H9 (cell line): Measurements from ENCODE around the gene NOS1AP. TPM values are rescaled to one million over a fixed set of nuclear protein-coding genes. Genes with fewer than 3 reads are reported as not detected.

Experiments used
- DNase-seq: peaks from one replicate; pipeline ENCODE4 v3.0.0-alpha.2; 2017
- H2AFZ ChIP-seq: one replicate; pipeline ENCODE4 v1.6.1; 2013; ENCODE audit warnings: mild to moderate bottlenecking, low read length, control low read depth, moderate library complexity
- H2AK5ac ChIP-seq: 2 replicates; pipeline ENCODE4 v1.6.1; 2013; ENCODE audit warnings: low read length, control low read depth, mixed read lengths; ENCODE audit not compliant: insufficient read length
- H2BK120ac ChIP-seq: one replicate; pipeline ENCODE4 v1.6.1; 2013; ENCODE audit warnings: low read depth, mild to moderate bottlenecking, low read length, control low read depth, inconsistent platforms; ENCODE audit not compliant: poor library complexity, severe bottlenecking
- H2BK12ac ChIP-seq: 2 replicates; pipeline ENCODE4 v1.6.1; 2013; ENCODE audit warnings: low read length, control low read depth, mixed read lengths, low read depth; ENCODE audit not compliant: insufficient read length
- H2BK15ac ChIP-seq: 2 replicates; pipeline ENCODE4 v1.6.1; 2013; ENCODE audit warnings: low read depth, low read length, control low read depth
- H2BK20ac ChIP-seq: one replicate; pipeline ENCODE4 v1.6.1; 2013; ENCODE audit warnings: low read depth, mild to moderate bottlenecking, low read length, control low read depth, inconsistent platforms; ENCODE audit not compliant: poor library complexity, severe bottlenecking
- H2BK5ac ChIP-seq: 2 replicates; pipeline ENCODE4 v1.6.1; 2013; ENCODE audit warnings: low read length, control low read depth, mixed read lengths; ENCODE audit not compliant: insufficient read length
- H3K14ac ChIP-seq: 2 replicates; pipeline ENCODE4 v1.6.1; 2013; ENCODE audit warnings: low read length, control low read depth; ENCODE audit not compliant: insufficient read depth
- H3K18ac ChIP-seq: 2 replicates; pipeline ENCODE4 v1.6.1; 2013; ENCODE audit warnings: low read depth, mild to moderate bottlenecking, mixed read lengths, low read length, control low read depth; ENCODE audit not compliant: insufficient read length
- H3K23ac ChIP-seq: 2 replicates; pipeline ENCODE4 v1.6.1; 2013; ENCODE audit warnings: low read length, control low read depth, mixed read lengths, low read depth; ENCODE audit not compliant: insufficient read length
- H3K23me2 ChIP-seq: 2 replicates; pipeline ENCODE4 v1.6.1; 2013; ENCODE audit warnings: low read depth, mild to moderate bottlenecking, mixed read lengths, low read length, control low read depth; ENCODE audit not compliant: insufficient read length, poor library complexity, severe bottlenecking
- H3K27ac ChIP-seq: 2 replicates; pipeline ENCODE4 v1.5.1; 2013; ENCODE audit warnings: low read length, control low read depth, mixed read lengths, low read depth; ENCODE audit not compliant: insufficient read length
- H3K27me3 ChIP-seq: 2 replicates; pipeline ENCODE4 v1.6.1; 2013; ENCODE audit warnings: low read length, control low read depth, inconsistent platforms; ENCODE audit not compliant: insufficient read depth
- H3K4ac ChIP-seq: 2 replicates; pipeline ENCODE4 v1.6.1; 2013; ENCODE audit warnings: low read depth, mild to moderate bottlenecking, control low read depth, inconsistent platforms, low read length, moderate library complexity
- H3K4me1 ChIP-seq: 2 replicates; pipeline ENCODE4 v1.6.1; 2013; ENCODE audit warnings: low read length, control low read depth, inconsistent platforms; ENCODE audit not compliant: insufficient read depth
- H3K4me2 ChIP-seq: 2 replicates; pipeline ENCODE4 v1.6.1; 2013; ENCODE audit warnings: low read length, control low read depth, mixed read lengths; ENCODE audit not compliant: insufficient read length, insufficient read depth
- H3K56ac ChIP-seq: 2 replicates; pipeline ENCODE4 v1.6.1; 2013; ENCODE audit warnings: low read depth, mild to moderate bottlenecking, mixed read lengths, low read length, control low read depth; ENCODE audit not compliant: insufficient read length
- H3K79me1 ChIP-seq: 2 replicates; pipeline ENCODE4 v1.6.1; 2013; ENCODE audit warnings: low read depth, mild to moderate bottlenecking, moderate library complexity, low read length, control low read depth, inconsistent platforms; ENCODE audit not compliant: insufficient read depth, poor library complexity, severe bottlenecking
- H3K79me2 ChIP-seq: 2 replicates; pipeline ENCODE4 v1.6.1; 2013; ENCODE audit warnings: low read length, control low read depth, inconsistent platforms; ENCODE audit not compliant: insufficient read depth
- H3K9ac ChIP-seq: 2 replicates; pipeline ENCODE4 v1.6.1; 2013; ENCODE audit warnings: low read length, control low read depth, mixed read lengths; ENCODE audit not compliant: insufficient read length; ENCODE audit errors: extremely low read depth
- H3K9me3 ChIP-seq: one replicate; pipeline ENCODE4 v1.6.1; 2013; ENCODE audit warnings: low read depth, low read length, inconsistent platforms; ENCODE audit not compliant: control insufficient read depth
- H3T11ph ChIP-seq: one replicate; pipeline ENCODE4 v1.6.1; 2013; ENCODE audit warnings: mild to moderate bottlenecking, low read length, control low read depth, inconsistent platforms
- H4K20me1 ChIP-seq: one replicate; pipeline ENCODE4 v1.6.1; 2013; ENCODE audit not compliant: control insufficient read depth, insufficient read length, insufficient read depth
- H4K5ac ChIP-seq: 2 replicates; pipeline ENCODE4 v1.6.1; 2013; ENCODE audit warnings: low read depth, mild to moderate bottlenecking, mixed read lengths, low read length, control low read depth; ENCODE audit not compliant: insufficient read length
- H4K8ac ChIP-seq: replicated peaks from 2 replicates; pipeline ENCODE4 v1.6.1; 2013; ENCODE audit warnings: low read length, control low read depth, mixed read lengths, low read depth; ENCODE audit not compliant: insufficient read length
- H4K91ac ChIP-seq: 2 replicates; pipeline ENCODE4 v1.6.1; 2013; ENCODE audit warnings: low read depth, mild to moderate bottlenecking, moderate library complexity, mixed read lengths, low read length, control low read depth; ENCODE audit not compliant: insufficient read length
- H3K27ac Mint-ChIP-seq, 3 experiments: 2 replicates in 2 of 3; 3 replicates in 1 of 3; pipeline ENCODE4 v1.8.0; 2020 to 2021; ENCODE audit warnings: mixed read lengths in 3 of 3, mild to moderate bottlenecking in 1 of 3, moderate library complexity in 1 of 3
- H3K27me3 Mint-ChIP-seq: 2 replicates; pipeline ENCODE4 v1.8.0; 2021; ENCODE audit warnings: low read depth, mild to moderate bottlenecking, moderate library complexity, mixed read lengths
- H3K36me3 Mint-ChIP-seq, 3 experiments: 2 replicates in 2 of 3; 3 replicates in 1 of 3; pipeline ENCODE4 v1.8.0; 2020 to 2021; ENCODE audit warnings: low read depth in 3 of 3, mixed read lengths in 3 of 3; ENCODE audit not compliant: insufficient read depth in 1 of 3
- H3K4me1 Mint-ChIP-seq, 2 experiments: 2 replicates each; pipeline ENCODE4 v1.8.0; 2020; ENCODE audit warnings: mixed read lengths in 2 of 2
- H3K4me3 Mint-ChIP-seq, 2 experiments: 2 replicates in 1 of 2; 3 replicates in 1 of 2; pipeline ENCODE4 v1.8.0; 2020 to 2021; ENCODE audit warnings: mild to moderate bottlenecking in 2 of 2, mixed read lengths in 2 of 2, moderate library complexity in 1 of 2
- H3K9me3 Mint-ChIP-seq, 2 experiments: 2 replicates in 1 of 2; 3 replicates in 1 of 2; pipeline ENCODE4 v1.8.0; 2020; ENCODE audit warnings: mild to moderate bottlenecking in 2 of 2, mixed read lengths in 2 of 2, moderate library complexity in 1 of 2
- CTCF ChIP-seq: fragments of 200-600 bp; sonication (generic); conservative IDR thresholded peaks from 3 replicates; pipeline ENCODE4 v1.8.0; 2021; ENCODE audit warnings: antibody characterized with exemption, mild to moderate bottlenecking
- WGBS: extraction: QIAGEN DNeasy Blood & Tissue Kit; methylation state at CpG from one replicate; pipeline ENCODE4 v1.1.7; 2013; ENCODE audit warnings: missing lambda C conversion rate, low lambda C conversion rate, mixed read lengths; ENCODE audit not compliant: insufficient read length; ENCODE audit errors: extremely low coverage; 5-methylcytosine and 5-hydroxymethylcytosine counted together
- total RNA-seq: library from RNA; stranded (reverse); gene quantifications from 2 replicates; pipeline ENCODE4 v1.2.1, GENCODE V29; 2021

NOS1AP gene
- total RNA-seq, 1 experiment from 2014 or later: 8.4 TPM

- H3K79me2 ChIP-seq: no peaks in the 10 kb centered on the region
- no peak overlapping the region for H2BK120ac ChIP-seq
- Mint-ChIP-seq H3K4me3 (no peak overlapping the region), H3K36me3 (peaks cover 0 to 5% (median 0%) of the 10 kb centered on the region in 3 experiments; a peak in 3 of 7 replicates), H3K27ac (no peak overlapping the region; a peak in 1 of 7 replicates), H3K9me3 (no peaks in the 10 kb centered on the region), H3K27me3 (no peaks in the 10 kb centered on the region), H3K4me1 (peaks cover 19 to 21% of the 10 kb centered on the region in 2 experiments)
- H3K4ac ChIP-seq: no peak overlapping the region; the same call in 1 of the 2 replicates
- H3T11ph ChIP-seq: no peak overlapping the region
- no peak overlapping the region for H3K18ac ChIP-seq
- no peak overlapping the region for H2AFZ ChIP-seq
- H3K27ac ChIP-seq: no peak overlapping the region
- no peak overlapping the region for H2BK12ac ChIP-seq
- H2BK15ac ChIP-seq: no peak overlapping the region
- no peaks in the 10 kb centered on the region for H3K9me3 ChIP-seq
- no peaks in the 10 kb centered on the region for H3K79me1 ChIP-seq
- DNase-seq: no peak
- H2BK20ac ChIP-seq: no peak overlapping the region
- H4K91ac ChIP-seq: no peak overlapping the region
- no peak overlapping the region for H2BK5ac ChIP-seq
- no CpG with 5 or more reads among the region's 5 CpGs for WGBS
- no peak overlapping the region for H3K56ac ChIP-seq
- H3K9ac ChIP-seq: no peak overlapping the region
- no peaks in the 10 kb centered on the region for H3K4me1 ChIP-seq
- H4K5ac ChIP-seq: no peak overlapping the region
- H2AK5ac ChIP-seq: no peak overlapping the region
- H4K8ac ChIP-seq: no peak overlapping the region
- TF ChIP-seq CTCF: no peak
- no peak overlapping the region for H3K14ac ChIP-seq
- H3K4me2 ChIP-seq: no peak overlapping the region
- H4K20me1 ChIP-seq: no peaks in the 10 kb centered on the region
- no peaks in the 10 kb centered on the region for H3K27me3 ChIP-seq
- H3K23ac ChIP-seq: no peak overlapping the region
- H3K23me2 ChIP-seq: no peaks in the 10 kb centered on the region
Observed at GRCh38 chr1:162293073-162293692, 223.7 kb downstream of the NOS1AP start.
